GM18870 (cell line): ENCODE data around the gene PGM2.
"Not testable (repeated sequence)": the region's sequence is repeated elsewhere in the genome, so short reads cannot be mapped to it uniquely, and the experiment has no call there.

Experiments used
- ATAC-seq: cut with Tn5 transposase; IDR thresholded peaks from one replicate; pipeline ENCODE4 v1.9.1; 2021; ENCODE audit warnings: moderate library complexity; ENCODE audit not compliant: unreplicated experiment

Gene PGM2

DNA sequence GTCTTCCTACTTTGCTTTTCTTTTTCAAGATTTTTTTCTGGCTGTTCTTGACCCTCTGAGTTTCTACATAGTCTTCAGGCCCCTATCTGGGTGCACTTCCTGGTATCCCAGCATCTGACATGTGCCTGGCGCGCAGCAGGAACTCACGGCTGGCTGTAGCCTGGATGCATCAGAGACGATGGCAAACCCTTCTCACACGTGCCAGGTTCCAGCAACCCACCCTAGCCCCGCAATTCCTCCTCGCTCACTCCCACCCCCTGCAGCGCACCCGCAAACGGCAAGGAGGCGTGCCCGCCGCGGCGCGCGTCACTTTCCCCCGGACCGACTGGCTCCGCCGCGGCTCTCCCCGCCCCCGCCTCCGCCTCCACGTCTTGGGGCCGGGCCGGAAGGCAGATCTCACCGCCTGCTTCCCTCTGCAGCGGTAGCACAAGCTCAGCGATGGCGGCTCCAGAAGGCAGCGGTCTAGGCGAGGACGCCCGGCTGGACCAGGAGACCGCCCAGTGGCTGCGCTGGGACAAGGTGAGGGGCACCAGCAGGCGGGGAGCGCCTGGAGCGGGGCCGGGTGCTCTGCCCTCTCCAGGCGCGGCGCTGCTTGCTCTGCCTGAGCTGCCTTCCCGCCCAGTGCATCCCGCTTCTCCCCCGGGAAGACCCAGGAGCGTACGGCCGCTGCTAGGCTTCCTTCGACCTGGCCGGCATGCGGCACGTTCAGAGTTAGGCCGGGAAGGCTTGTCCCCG, at the start of gene PGM2:
Gene PGM2, plus strand, starts transcription at position 392 of the 735 bp plus-strand sequence. Its CDS starts 47 bp downstream, at position 439.
- ATAC-seq = peak; percentile 88

DNA sequence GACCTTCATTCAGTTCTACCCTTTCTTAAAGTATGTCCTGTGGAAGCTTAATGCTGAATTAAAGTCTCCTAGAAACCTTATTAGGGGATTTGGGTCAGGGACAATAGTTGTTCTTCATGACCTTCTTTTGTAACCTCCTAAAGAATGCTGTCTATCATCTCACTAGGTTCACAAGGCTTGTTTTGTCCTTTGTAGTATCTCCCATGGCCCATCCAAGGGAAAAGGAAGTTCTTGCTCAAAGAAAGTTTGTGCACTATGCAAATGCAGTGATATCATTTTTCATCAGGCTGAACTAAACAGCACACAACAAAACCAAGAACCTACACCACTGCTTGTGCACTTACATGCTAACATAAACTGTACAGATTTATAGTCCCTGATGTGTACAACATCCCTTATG, 46.6 kb upstream of the PGM2 start:
- ATAC-seq = no peak

- ATAC-seq = no peak
Observed at GRCh38 chr4:37780444-37781130, 45.9 kb upstream of the PGM2 start.

- no peak for ATAC-seq
Observed at GRCh38 chr4:37781131-37781455, 45.4 kb upstream of the PGM2 start.

DNA sequence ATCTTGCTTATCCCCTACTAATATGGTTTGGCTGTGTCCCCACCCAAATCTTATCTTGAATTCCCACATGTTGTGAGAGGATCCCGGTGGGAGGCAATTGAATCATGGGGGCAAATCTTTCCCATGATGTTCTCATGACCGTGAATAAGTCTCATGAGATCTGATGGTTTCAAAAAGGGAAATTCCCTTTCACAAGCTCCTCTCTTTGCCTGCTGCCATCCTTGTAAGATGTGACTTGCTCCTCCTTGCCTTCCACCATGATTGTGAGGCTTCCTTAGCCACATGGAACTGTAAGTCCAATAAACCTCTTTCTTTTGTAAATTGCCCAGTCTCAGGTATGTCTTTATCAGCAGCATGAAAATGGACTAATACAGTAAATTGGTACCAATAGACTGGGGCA, 40.2 kb upstream of the PGM2 start:
- ATAC-seq = not testable (repeated sequence)

GRCh38 chr4:37787883-37788460, 38.5 kb upstream of the PGM2 start:
- ATAC-seq = not testable (repeated sequence)

DNA sequence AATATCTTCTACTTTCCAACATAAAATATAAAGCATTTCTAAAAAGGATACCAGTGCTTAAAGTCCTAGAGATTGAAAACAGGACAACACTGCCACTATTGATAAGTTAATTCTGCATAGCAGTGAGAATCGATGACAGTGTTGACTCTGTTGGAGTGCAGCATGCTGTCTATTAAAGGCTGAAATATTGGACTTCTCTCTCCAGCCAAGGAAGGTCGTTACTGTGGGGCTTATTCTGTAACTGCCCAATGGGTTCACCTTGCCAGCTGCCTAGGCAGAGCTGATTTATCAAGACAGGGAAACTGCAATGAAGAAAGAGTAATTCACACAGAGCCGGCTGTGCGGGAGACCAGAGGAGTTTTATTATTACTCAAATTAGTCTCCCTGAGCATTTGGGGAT, 37.7 kb upstream of the PGM2 start:
- ATAC-seq = no peak

DNA sequence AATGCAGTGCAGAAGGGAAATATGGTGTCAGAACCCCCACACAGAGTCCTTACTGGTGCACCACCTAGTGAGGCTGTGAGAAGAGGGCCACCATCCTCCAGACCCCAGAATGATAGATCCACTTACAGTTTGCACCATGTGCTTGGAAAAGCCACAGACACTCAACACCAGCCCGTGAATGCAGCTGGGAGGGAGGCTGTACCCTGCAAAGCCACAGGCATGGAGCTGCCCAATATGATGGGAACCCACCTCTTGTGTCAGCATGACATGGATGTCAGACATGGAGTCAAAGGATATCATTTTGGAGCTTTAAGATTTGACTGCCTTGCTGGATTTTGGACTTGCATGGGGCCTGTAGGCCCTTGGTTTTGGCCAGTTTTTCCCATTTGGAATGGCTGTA, 34.2 kb upstream of the PGM2 start:
- ATAC-seq = no peak

- no peak for ATAC-seq
Observed at GRCh38 chr4:37793562-37793961, 32.9 kb upstream of the PGM2 start.

GRCh38 chr4:37794056-37794455, 32.4 kb upstream of the PGM2 start:
- no peak for ATAC-seq

DNA sequence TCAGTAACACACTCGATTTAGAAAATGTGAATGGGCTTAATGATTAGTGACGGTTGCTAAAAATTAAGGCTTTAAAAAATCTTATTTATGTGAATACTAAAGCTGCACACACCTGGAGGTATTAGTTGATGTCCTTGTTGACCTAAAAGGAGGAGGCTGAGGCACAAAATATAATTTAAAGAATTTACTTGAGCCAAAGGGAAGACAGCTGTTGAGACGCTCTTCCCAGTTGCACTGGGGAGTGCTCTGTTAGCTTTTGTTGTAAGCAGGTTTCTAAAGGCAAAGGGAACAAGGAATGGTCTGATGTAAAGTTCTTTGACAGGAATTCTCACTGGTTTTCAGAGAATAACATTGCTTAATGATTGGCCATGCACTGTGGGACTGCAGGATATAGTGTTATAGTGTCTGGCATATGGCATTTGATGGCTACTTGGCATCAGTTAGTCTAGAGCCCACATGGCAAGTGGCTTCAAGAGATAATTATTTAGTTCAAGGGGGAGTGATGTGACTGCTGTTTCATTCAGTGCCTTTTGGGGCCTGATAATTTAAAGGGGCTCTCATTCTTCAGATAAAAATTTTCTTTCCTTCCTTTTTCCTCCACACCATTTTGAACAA, 30.8 kb upstream of the PGM2 start:
- ATAC-seq = no peak

DNA sequence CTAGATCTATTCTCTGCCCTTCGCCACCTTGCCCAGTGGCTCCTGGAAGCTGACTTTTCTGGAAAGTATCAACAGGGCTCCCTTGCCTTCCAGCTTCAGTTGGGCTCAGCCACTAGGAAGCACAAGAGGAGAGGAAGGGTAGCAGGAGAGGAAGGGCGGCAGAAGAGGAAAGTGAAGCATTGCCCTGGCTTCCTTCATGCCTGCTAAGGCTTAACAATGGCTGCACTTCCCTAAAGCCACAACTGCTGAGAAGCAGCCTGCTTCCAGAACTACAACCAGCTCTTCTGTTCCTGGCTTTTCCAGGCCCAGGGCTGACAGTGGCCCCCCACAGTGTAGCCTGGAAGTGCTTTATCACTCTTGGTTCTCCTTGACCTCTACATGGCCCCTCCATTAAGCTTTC, 29.1 kb upstream of the PGM2 start:
- no peak for ATAC-seq

DNA sequence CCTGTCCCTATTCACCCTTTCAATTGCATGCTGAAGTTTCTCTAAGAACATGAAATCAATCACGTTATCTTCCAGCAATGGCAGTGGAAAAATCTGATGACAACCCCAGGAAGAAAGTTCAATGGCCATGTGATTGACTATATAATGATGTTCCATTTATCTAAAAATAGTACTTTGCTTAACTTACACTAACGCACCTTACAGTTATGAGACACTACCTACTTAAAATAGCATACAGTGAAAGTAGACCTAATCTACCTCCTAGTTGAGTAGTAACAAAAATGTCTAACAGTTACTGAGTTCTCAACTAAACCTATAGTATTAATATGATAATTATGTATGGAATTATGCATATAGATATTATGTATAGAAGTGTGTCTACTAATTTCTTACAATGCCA, 28.6 kb upstream of the PGM2 start:
- ATAC-seq = no peak

GRCh38 chr4:37798616-37799015, 27.9 kb upstream of the PGM2 start:
- no peak for ATAC-seq

- no peak for ATAC-seq
Observed at GRCh38 chr4:37799941-37800554, 26.4 kb upstream of the PGM2 start.

DNA sequence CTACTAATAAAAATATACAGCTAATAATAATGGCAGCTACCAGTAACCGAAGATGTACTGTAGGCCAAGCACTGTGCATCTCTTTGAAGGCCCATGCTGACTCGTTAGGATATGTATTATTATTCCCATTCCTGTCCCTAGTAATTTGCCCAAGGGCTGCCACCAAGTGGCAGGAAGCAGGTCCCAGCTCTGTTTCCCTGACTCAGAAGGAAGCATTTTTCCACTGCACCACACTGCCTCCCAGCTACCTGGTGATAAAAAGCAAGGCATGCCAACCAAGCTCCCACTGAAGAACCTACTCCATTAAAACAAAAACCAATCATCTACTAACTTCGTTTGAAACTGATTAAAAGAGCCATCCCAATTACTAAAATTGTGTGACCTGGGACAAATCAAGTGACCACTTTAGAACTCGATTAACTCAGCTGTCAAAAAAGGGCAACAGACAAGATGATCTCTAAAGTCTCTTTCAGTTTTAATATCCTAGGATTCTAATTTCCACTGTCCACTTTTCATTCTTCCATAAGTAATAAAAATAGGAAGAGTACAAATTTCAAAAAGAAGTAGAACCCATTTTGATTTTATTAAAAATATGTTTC, 24.3 kb upstream of the PGM2 start:
- ATAC-seq = no peak

DNA sequence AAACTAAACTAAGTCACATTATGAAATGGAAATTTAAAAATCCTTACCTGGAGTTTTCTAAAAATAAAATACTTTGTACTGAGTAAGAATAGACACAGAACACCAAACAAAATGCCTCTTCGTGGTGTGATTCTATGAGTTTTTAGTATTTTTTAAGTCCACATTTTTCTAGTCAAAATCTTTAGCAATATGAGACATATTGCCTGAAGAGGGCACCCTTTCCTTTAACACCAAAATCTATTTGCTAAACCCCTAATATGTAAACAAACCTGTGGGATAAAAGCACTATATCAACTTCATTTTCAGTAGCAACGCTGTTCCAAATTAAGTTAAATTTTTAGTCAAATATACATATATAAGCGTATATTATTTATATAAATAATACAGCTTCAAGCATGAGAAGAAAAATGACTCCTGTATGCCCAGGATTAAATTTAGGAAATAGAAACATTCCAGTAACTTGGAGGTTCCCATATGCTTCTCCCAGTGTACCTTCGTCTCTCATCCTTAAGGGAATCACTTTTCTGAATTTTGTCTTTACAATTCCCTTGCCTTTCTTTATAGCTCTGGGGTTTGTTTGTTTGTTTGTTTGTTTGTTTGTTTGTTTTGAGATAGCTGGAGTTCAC, 23.0 kb upstream of the PGM2 start:
- ATAC-seq = no peak

GRCh38 chr4:37805091-37805490, 21.4 kb upstream of the PGM2 start:
- no peak for ATAC-seq

GRCh38 chr4:37812713-37813112, 13.8 kb upstream of the PGM2 start:
- ATAC-seq = no peak

DNA sequence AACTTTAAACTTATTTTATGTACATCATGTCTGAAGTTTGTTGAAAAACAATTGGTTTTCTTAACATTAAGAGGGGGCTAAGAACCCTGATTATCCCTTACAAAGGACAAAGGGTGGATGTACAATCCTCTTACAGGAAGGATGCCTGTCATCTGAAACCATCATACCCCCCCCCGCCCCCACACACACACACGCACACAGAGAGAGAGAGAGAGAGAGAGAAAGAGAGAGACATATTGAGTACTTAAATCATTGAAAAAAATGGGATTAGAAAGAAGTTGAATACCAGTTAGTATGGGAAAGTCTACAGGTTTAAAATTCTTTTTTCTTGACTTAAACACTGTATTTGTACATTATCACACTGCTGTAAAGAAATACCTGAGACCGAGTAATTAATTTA, 10.9 kb upstream of the PGM2 start:
- no peak for ATAC-seq

GRCh38 chr4:37816006-37816405, 10.5 kb upstream of the PGM2 start:
- no peak for ATAC-seq
